ENCODE data around the gene CBR3. TPM values are rescaled to one million over a fixed set of nuclear protein-coding genes. Genes with fewer than 3 reads are reported as not detected.

Gene CBR3
- total and polyA plus RNA-seq, 2 of the 13 experiments (the other 11 are each of a cell fraction or from before 2014, with no cell fraction given): not detected

- TF ChIP-seq PAXIP1 (CRISPR knock-in tag; conservative IDR thresholded peaks at IDR 0.05) (no peak), ZNF460 (CRISPR knock-in tag; IDR thresholded peaks at IDR 0.05; ENCODE audit: borderline replicate concordance) (no peak), RARA (CRISPR knock-in tag; IDR thresholded peaks at IDR 0.05) (no peak), CSRNP1 (CRISPR knock-in tag; IDR thresholded peaks at IDR 0.05) (no peak), NR0B2 (CRISPR knock-in tag; IDR thresholded peaks at IDR 0.05) (0 out of 2 replicates have a peak, but pooled peaks have one; percentile 30), HIVEP1 (CRISPR knock-in tag; IDR thresholded peaks at IDR 0.05) (peak; percentile 60), PAF1 (CRISPR knock-in tag; IDR thresholded peaks at IDR 0.05) (no peak), DNMT3B (CRISPR knock-in tag; conservative IDR thresholded peaks at IDR 0.05) (no peak), RBM39 (IDR thresholded peaks at IDR 0.05; ENCODE audit: low read depth, low read length, poor library complexity, severe bottlenecking) (no peak), KDM3A (CRISPR knock-in tag; IDR thresholded peaks at IDR 0.05; ENCODE audit: low read depth) (no peak), ZNF264 (CRISPR knock-in tag; IDR thresholded peaks at IDR 0.05) (no peak), ZKSCAN5 (CRISPR knock-in tag; IDR thresholded peaks at IDR 0.05) (no peak), SRF (IDR thresholded peaks at IDR 0.05; ENCODE audit: low read depth, low read length) (no peak), REXO4 (CRISPR knock-in tag; IDR thresholded peaks at IDR 0.05; ENCODE audit: borderline replicate concordance) (no peak), ZBTB20 (CRISPR knock-in tag; IDR thresholded peaks at IDR 0.05; ENCODE audit: borderline replicate concordance, low read depth) (no peak), CREB3 (CRISPR knock-in tag; IDR thresholded peaks at IDR 0.05) (peak; percentile 44; the same call in 1 of the 2 replicates), SNRNP70 (IDR thresholded peaks at IDR 0.05; ENCODE audit: low read depth, low read length) (no peak), HNF1B (CRISPR knock-in tag; IDR thresholded peaks at IDR 0.05) (0 out of 2 replicates have a peak, but pooled peaks have one; percentile 30), ZNF549 (CRISPR knock-in tag; IDR thresholded peaks at IDR 0.05) (no peak), REL (CRISPR knock-in tag; conservative IDR thresholded peaks at IDR 0.05) (no peak), HNRNPK (IDR thresholded peaks at IDR 0.05; ENCODE audit: low read depth, low read length, poor library complexity, severe bottlenecking) (no peak)
These were observed 20.9 kb downstream of the CBR3 start (continued) for GRCh38 chr21:36155603-36156338.
